Measurements from ENCODE around the gene UPF2. TPM values are rescaled to one million over a fixed set of nuclear protein-coding genes. Genes with fewer than 3 reads are reported as not detected.

UPF2 gene
- total and polyA plus RNA-seq, 2 of the 13 experiments (the other 11 are each of a cell fraction or from before 2014, with no cell fraction given): 6.2 to 14.5 TPM

GRCh38 chr10:12091421-12091820 lies 48.8 kb upstream of the UPF2 start:
- CTCF ChIA-PET (ENCODE audit: low intra/inter-chr PET ratio, low total read pairs): no interaction called here
- no peak overlapping the region for H2AFZ ChIP-seq (ENCODE audit: low read length)
- no peak for DNase-seq (ENCODE audit: low spot score)
- no peak for FAIRE-seq
- WGBS (ENCODE audit: low lambda C conversion rate): 98% methylated on average over 4 of the region's 4 CpGs
- no peak overlapping the region for H3K4me3 ChIP-seq (replicated peaks in 1 of 3; ENCODE audit: insufficient read depth in 1 of 3, low read depth in 2 of 3, low read length in 3 of 3)
- H3K4me1 ChIP-seq (ENCODE audit: insufficient read depth, low read length): no peaks in the 10 kb centered on the region
- intact Hi-C loops (cut with micrococcal nuclease; ENCODE audit: unreplicated experiment): no loop called here
- no peak overlapping the region for H3K4me2 ChIP-seq (ENCODE audit: low read depth, low read length)
- no peak overlapping the region for H3K27ac ChIP-seq (ENCODE audit: extremely low read length, insufficient read depth, low read length)
- H3K9me3 ChIP-seq (ENCODE audit: low read length): no peaks in the 10 kb centered on the region
- no peak for ATAC-seq
- H4K20me1 ChIP-seq (ENCODE audit: insufficient read depth, low read length): no peaks in the 10 kb centered on the region
- BruUV-seq (replicated peaks): no TSS peak
- H3K79me2 ChIP-seq (ENCODE audit: insufficient read depth, low read length): no peaks in the 10 kb centered on the region
- no peaks in the 10 kb centered on the region for H3K27me3 ChIP-seq (ENCODE audit: control insufficient read depth in 1 of 2, insufficient read depth in 2 of 2, low read length in 2 of 2)
- POLR2A ChIA-PET: no interaction called here
- TF ChIP-seq E2F5 (CRISPR knock-in tag; conservative IDR thresholded peaks at IDR 0.05): no peak
- TF ChIP-seq HOXA5 (CRISPR knock-in tag; IDR thresholded peaks at IDR 0.05): no peak
- no peak for TF ChIP-seq NFRKB (IDR thresholded peaks at IDR 0.05)
- no peak for TF ChIP-seq CCAR2 (optimal IDR thresholded peaks at IDR 0.05; ENCODE audit: low read depth, low read length)
- TF ChIP-seq ZNF720 (CRISPR knock-in tag; IDR thresholded peaks at IDR 0.05): no peak
- no peak for TF ChIP-seq ZNF570 (CRISPR knock-in tag; IDR thresholded peaks at IDR 0.05; ENCODE audit: borderline replicate concordance)
- no peak for TF ChIP-seq ZIK1 (CRISPR knock-in tag; IDR thresholded peaks at IDR 0.05; ENCODE audit: borderline replicate concordance, low read depth)
- no peak for TF ChIP-seq ZNF616 (CRISPR knock-in tag; IDR thresholded peaks at IDR 0.05; ENCODE audit: low read depth)
- TF ChIP-seq ZNF432 (CRISPR knock-in tag; IDR thresholded peaks at IDR 0.05; ENCODE audit: borderline replicate concordance): no peak
- TF ChIP-seq RARA (CRISPR knock-in tag; IDR thresholded peaks at IDR 0.05): no peak
- TF ChIP-seq ZFP36L2 (CRISPR knock-in tag; IDR thresholded peaks at IDR 0.05): no peak
- TF ChIP-seq ZBTB7A (CRISPR knock-in tag; IDR thresholded peaks at IDR 0.05): no peak
- no peak for TF ChIP-seq ZNF816 (CRISPR knock-in tag; IDR thresholded peaks at IDR 0.05; ENCODE audit: borderline replicate concordance)
- TF ChIP-seq ZFX (CRISPR knock-in tag; IDR thresholded peaks at IDR 0.05; ENCODE audit: low read depth): no peak
- TF ChIP-seq ZNF337 (CRISPR knock-in tag; IDR thresholded peaks at IDR 0.05; ENCODE audit: borderline replicate concordance, low read depth): no peak
- no peak for TF ChIP-seq GMEB2 (CRISPR knock-in tag; IDR thresholded peaks at IDR 0.05; ENCODE audit: low read depth)
- no peak for TF ChIP-seq ZFP37 (CRISPR knock-in tag; IDR thresholded peaks at IDR 0.05; ENCODE audit: borderline replicate concordance)
- no peak for TF ChIP-seq SSRP1 (CRISPR knock-in tag; IDR thresholded peaks at IDR 0.05)
- no peak overlapping the region for H3K9ac ChIP-seq (ENCODE audit: insufficient read depth, low read depth, low read length)
- in situ Hi-C loops (cut with HindIII; ENCODE audit: extremely low pct_ligation_motif_present, low pct_unique_long_range_greater_than_20kb): no loop called here
- peaks cover 6 to 18% of the 10 kb centered on the region in 2 experiments; a peak in 4 of 5 replicates for H3K36me3 ChIP-seq (replicated peaks in 1 of 2; ENCODE audit: control insufficient read depth in 1 of 2, insufficient read depth in 2 of 2, low read length in 2 of 2)
